ENCODE results near the gene TRAPPC2. TPM values are rescaled to one million over a fixed set of nuclear protein-coding genes. Genes with fewer than 3 reads are reported as not detected.

Gene TRAPPC2
- total and polyA plus RNA-seq, 2 of the 13 experiments (the other 11 are each of a cell fraction or from before 2014, with no cell fraction given) = 4.4 to 8.1 TPM

- TF ChIP-seq ZNF513 (CRISPR knock-in tag; conservative IDR thresholded peaks at IDR 0.05) (no peak), ZBTB21 (CRISPR knock-in tag; IDR thresholded peaks at IDR 0.05) (no peak), ZBED4 (CRISPR knock-in tag; IDR thresholded peaks at IDR 0.05; ENCODE audit: borderline replicate concordance) (no peak), ZNF577 (CRISPR knock-in tag; IDR thresholded peaks at IDR 0.05; ENCODE audit: borderline replicate concordance, low read depth) (no peak), CENPX (CRISPR knock-in tag; IDR thresholded peaks at IDR 0.05) (no peak), POLR2G (IDR thresholded peaks at IDR 0.05; ENCODE audit: low read depth, low read length) (no peak), ATF7-NPFF (CRISPR knock-in tag; IDR thresholded peaks at IDR 0.05; ENCODE audit: low read depth) (no peak), SIX4 (CRISPR knock-in tag; IDR thresholded peaks at IDR 0.05) (no peak), ZNF619 (CRISPR knock-in tag; IDR thresholded peaks at IDR 0.05) (no peak)
Observed at GRCh38 chrX:13721371-13721770, 13.0 kb downstream of the TRAPPC2 start (continued).
